NCI-H2081 (cell line): ENCODE measurements around the gene SMIM23.
"Not testable (repeated sequence)": the region's sequence is repeated elsewhere in the genome, so short reads cannot be mapped to it uniquely, and the experiment has no call there.

ENCODE experiments used
- DNase-seq, 2 experiments: peaks; one replicate each; lab custom pipeline; 2025; lab: John Stamatoyannopoulos, UW

SMIM23 gene

DNA sequence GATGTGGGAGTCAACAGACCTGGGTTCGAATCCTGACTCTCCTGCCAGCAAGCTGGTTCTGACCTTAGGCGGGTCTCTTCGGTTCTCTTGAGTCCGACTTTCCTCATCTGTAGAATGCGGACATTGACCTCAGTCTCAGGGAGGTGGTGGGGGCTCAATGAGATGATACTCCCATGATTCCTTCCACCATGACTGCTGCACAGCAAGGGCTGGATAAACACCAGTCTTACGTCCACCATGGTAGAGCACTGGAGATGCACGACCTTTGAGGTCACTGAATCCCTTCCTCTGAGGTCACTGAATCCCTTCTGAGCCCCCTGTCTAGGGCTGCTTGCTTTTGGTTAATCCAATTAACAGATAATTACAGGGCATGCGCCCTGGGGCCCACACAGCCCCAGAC lies 12.5 kb upstream of the SMIM23 start:
- no peak for DNase-seq

DNA sequence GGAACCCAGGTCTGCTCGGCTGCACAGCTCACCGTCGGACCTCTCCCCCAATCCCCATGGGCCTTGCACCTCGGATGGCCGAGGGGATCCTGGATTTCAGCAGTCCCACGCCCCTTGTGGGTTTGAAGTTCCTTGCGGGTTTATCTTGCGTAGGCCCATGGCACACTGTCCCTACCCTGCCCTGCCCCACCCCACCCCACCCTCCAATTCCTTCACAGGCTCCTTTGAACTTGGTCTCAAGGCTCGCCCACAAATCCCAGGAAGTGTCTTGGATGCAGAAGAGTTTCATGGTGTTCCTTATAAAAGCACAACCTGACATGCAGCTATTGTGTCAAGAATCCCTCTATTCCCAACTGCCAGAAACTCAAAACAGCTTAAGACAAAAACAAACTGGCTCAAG lies 11.2 kb upstream of the SMIM23 start:
- no peak for DNase-seq

DNA sequence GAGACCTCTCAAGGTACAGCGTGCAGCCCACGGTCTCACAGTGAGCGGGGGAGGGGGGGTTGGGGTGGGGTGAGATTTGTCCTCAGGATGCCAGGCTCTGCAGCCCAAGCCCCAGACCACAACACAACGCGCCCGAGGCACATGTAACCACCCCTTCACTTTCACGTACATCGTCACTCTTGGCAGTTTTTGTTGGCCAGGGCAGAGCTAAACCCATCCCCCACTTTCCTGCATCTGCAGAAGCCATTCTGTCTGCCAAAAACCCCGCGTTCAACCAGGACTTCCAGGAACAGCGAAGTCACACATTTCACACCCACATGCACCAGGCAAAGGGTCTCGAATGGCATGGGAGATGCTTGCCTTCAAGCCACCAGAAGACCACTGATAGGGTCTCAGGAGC lies 9.4 kb upstream of the SMIM23 start:
- no peak for DNase-seq

DNA sequence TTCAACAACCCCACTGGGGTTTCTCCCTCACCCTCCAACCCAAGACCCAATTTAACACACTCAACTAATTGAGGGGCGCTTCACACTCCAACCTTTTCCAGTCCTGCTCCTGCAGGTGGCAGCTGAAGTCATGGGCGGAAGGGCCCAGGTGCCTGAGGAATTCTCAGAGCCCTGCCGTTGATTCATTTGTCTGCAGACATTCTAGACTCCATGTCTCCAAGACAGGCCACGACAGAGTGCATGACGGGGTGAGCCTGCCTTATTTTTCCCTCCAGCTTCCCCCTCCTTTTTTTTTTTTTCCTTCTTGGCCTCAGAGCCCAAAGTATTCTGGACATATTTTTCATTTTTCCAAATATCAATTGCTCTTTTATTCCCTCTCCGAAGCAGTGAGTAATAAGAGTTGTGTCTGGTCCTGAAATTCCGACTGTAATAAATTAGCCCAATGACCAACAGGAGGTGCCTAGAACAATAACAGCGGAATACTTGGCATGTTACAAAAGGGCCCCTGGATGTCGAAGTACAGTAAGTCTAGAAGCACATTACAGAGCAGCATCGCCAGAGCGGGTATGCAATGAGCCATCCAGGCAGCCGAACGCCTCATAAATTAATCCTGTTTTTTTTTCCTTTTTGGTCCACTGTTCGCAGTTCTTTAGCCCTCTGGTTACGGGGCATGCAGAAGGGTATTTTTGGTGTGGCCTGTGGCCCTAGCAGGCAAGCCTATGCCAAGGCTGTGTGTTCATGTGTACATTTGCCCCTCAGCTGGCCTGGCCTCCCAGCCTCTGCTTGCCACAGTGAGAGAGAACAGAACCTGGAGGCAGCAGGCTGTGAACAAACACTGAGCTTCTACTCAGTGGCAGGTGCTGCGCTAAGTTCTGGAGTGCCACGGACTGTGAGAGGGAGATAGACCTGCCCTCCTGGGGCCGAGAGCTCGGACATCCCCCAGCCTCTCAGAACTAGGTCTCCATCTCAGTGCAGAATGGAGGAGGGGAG lies 8.6 kb upstream of the SMIM23 start:
- DNase-seq, result no peak

DNA sequence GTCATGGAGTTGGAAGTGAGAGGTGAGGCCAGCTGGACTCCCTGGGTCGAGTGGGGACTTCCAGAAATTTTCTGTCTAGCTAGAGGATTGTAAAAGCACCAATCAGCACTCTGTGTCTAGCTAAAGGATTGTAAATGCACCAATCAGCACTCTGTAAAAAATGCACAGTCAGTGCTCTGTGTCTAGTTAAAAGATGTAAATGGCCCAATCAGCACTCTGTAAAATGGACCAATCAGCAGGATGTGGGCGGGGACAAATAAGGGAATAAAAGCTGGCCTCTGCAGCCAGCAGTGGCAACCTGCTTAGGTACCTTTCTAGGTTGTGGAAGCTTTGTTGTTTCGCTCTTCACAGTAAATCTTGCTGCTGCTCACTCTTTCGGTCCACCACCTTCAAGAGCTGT lies 3.9 kb upstream of the SMIM23 start:
- not testable (repeated sequence) for DNase-seq

DNA sequence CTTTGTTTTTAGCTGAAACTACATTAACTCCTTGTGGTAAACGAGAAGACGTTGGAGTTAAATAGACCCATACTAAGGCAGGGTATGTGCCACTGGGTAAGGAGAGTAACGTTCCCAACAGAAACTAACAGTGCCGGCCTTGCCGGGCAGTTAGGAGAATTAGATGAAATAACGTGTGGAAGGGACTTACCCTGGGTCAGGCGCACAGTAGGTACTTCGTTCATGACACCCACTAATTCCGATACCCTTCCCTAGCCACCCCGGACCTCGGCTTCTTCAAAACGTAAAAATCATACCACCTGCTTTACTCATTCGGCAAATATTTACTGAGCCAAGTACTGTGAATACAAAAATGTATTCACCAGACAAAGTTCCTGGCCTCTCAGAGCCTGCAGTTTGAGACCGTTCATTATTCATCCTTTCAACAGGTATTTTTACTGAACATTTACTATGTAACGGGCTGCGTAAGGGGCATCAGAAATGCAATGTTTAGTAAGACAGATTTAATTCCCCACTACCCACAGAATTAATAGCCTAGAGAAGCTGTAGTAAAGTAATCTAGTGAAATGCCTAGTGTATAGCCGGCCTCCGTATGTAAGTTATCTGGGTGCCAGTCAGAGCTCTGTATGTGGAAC lies 3.2 kb upstream of the SMIM23 start:
- DNase-seq, result no peak

DNA sequence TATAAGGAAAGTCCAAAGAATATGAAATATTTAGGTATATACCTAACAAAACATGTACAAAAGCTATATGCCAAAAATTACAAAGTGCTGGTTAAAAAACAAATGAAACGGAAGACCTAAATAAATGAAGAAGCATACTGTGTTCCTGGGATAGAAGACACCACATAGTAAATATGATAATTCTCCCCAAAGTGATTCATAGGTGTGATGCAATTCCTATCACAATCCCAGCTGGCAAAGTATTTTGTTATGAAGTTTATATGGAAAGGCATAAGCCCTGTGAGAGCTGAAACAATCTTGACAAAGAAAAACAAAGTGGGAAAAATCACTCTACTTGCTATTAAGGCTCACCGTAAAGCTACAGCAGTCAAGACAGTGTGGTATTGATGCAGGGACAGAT lies 2.6 kb upstream of the SMIM23 start:
- no peak for DNase-seq

DNA sequence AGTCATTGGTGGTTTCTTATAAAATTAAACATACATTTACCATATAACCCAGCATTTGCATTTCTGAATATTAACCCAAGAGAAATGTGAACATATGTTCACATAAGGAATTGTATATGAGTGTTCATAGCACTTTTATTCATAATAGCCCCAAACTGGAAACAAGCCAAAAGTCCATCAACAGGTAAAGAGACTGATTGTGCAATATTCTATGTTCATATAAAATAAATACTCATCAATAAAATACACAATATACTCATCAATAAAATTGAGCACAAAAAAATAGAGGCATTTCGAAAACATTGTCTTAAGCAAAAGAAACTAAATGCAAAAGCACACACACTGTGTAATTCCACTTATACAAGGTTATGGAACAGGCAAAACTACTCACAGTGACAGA lies 3.7 kb downstream of the SMIM23 start:
- no peak for DNase-seq

DNA sequence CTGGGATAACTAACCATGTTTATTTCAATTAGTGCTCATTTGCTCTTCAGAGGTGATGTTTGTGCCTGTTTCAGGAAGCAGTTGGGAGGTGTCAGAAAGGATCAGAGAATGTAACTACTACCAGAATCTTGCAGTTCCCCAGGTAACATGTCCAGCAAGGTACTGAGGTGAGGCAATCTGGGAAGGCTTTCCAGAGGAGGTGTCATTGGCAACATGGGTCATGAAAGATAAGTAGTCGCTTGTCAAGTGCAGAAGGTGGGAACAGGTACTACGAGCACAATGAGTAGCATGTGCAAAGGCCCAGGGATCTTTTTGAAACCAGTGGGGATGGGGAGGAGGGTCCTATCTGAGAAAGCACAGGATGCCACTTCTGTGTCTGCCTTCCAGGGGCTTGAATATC lies 4.8 kb downstream of the SMIM23 start:
- no peak for DNase-seq

DNA sequence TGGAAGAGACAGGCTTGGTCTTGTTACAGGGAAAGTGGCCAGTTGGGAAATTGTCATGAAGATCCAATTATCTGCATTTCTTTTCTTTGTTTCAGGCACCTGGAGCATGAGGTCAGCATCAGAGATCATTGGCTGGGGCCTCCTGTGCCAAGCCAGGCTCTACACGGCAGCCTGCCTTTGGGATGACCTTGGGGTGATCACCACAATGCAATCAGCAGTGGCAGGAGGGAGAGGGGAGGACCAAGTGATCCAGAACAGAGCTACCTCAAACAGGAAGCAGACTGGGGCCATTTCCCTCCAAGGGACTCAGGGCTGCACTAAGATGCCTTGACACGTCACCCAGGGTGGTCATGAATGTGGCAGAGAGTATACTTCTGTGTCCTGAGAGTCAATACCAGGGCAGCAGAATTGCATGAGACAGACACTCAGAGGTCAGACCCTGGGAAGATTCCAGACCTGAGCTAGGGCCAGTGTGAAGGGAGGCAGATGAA lies 8.9 kb downstream of the SMIM23 start:
- DNase-seq, result no peak

DNA sequence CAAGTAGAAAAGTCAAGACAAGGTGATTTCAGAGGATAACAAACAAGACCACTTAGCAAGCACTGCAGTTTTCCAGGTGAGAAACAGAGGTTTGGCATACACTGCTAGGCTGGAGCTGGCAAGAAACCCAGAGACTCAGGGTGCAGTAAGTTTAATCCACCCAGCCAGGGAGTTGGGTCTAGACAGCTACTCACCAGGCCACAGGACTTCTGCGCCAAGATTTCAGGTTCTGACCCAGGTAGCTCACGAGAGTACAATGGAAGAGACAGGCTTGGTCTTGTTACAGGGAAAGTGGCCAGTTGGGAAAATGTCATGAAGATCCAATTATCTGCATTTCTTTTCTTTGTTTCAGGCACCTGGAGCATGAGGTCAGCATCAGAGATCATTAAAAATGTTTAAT lies 9.8 kb downstream of the SMIM23 start:
- DNase-seq, result no peak

DNA sequence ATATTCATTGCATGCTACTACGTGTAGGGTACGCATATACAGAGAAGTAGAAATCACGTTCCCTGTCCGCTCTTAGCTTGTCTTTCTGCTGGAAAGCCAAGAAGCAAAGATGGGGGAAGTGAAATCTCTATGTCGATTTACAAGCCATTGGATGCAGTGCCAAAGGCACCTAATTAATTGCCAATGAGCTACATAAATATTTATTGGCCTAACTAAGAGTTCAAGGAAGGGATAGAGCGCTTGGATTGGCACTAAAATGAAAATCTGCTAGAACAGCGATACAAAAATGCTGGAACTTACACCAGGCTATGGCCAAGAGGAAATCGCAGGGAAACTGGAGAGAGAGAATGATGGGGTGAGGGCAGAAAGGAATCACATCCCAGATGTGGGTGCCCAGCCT lies 10.8 kb downstream of the SMIM23 start:
- DNase-seq, result no peak

DNA sequence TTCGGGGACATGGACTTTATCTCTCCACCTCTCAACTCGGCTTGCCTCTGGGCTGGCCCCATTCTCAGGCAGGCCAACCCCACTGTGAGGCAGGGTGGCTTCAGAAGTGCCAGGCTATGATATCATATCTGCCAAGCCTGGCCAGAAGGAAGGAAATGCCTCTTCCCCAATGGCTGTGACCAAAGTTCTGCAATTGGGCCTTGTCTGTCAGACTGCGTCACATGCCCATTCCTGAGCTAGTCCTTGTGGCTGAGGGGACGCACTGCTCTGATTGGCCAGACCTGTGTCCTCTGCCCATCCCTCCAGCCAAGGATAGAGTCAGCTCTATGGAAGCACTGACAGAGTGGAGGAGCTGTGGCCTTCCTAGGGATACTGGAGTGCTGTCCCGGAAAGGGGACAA lies 11.9 kb downstream of the SMIM23 start:
- DNase-seq, result no peak

DNA sequence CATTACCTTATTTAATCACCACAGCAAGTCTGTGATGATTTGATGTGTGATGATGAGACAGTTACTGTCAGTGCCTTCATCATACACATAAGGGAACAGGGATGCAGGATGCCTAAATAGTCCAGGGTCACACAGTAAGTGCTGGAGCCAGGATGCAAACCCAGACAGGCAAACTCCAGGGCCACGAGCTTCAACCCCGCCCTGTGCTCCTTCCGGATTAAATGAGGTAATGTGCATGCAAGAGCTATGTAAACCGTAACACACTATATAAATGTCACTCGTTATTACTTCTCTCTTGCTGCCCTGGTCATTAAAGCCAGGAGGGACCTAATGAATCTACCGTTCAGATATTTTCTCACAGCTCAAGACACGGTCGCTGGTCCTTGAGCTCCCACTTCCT lies 12.8 kb downstream of the SMIM23 start:
- no peak for DNase-seq

DNA sequence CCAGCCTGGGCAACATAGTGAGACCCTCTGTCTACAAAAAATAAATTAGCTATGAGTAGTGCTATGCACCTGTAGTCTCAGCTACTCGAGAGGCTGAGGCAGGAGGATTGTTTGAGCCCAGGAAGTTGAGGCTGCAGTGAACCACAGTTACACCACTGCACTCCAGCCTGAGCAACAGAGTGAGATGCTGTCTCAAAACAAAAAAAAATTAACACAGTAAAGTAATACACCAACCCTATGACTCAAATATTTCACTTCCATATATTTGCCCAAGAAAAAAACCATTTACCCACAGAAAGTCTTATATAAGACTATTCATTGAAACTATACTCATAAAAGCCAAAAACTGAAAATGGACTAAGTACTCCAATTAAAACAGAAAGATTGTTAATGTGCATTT lies 16.2 kb downstream of the SMIM23 start:
- no peak for DNase-seq

DNA sequence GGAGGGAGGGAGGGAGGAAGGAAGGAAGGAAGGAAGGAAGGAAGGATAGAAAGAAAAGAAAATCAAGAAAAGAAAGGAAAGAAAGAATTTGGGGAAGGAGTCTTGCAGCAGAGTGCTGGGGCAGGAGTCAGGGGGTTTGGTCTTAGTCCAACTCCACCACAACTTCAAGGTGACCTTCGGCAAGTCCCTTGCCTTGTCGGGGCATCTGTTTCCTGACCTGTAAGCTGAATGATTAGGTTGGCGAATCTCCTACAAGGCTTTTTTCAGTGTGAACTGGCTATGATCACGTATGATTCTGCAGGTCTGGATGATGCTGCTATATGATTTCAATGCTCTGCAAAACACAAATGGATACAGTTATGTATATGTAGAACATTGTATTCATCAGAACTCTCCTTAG lies 20.1 kb downstream of the SMIM23 start:
- DNase-seq, result no peak

DNA sequence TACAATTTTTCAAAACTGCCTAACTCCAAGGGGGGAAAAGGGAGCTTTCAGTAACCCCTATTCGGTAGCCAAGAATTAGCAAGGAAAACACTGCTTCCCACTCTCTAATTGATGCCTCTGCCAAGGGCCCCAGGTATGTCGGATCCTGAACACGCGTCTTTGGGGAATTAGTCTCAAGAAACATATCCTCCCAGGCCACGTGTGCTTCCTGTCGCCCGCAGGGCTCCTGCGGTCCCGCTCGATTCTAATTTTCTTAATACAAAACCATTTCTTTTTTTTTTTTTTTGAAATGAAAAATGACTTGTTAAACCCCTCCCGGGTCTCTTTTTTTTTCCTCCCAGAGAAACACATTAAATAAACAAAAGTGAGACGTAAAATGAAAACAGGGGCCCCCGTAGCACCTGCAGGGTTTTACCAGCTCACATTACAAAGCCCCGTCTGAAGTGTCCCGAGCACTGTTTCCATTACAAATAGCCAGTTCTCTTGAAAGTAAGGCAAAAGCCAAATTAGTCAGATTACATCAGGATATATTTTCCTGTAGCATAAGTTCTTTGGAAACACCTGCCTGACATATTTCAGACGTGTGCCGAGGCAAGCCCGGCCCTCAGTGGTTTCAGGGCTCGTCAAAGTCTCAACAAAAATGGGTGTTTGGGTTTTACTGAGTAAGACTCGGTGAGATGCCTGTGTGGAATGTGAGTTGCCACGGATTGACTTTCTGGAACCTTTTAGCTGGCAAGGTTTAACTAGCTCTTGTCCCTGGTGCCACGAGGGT lies 21.5 kb downstream of the SMIM23 start:
- DNase-seq, result no peak

DNA sequence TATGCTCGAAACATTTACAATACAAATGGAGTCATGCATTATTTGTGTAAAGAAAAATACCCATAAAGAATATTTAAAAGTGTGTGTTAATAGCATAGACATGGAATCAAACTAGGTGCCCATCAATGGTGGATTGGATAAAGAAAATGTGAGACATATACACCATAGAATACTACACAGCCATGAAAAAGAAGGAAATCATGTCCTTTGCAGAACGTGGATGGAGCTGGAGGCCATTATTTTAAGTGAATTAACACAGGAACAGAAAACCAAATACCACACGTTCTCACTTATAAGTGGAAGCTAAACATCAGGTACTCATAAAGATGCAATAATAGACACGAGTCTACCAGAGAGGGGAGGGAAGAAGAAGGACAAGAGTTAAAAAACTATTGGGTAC lies 22.8 kb downstream of the SMIM23 start:
- DNase-seq, result no peak

DNA sequence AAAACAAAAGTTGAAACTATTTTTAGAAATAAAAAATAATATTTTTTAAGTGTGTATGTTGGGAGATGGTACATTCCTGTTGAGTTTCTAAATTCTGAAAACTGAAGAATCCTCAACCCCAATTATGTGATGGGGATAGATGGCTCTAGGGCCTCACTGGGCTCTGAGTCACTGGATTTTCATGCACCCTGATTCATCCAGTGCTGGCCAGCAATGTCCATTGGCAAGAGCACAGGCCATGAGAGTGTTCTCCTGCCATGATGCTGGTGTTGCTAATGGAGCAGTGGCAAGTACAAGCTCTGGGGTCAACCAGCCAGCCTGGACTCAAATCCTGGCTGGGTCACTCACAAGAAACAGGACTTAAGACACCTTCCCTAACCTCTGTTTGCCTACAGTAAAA lies 23.3 kb downstream of the SMIM23 start:
- DNase-seq, result no peak

DNA sequence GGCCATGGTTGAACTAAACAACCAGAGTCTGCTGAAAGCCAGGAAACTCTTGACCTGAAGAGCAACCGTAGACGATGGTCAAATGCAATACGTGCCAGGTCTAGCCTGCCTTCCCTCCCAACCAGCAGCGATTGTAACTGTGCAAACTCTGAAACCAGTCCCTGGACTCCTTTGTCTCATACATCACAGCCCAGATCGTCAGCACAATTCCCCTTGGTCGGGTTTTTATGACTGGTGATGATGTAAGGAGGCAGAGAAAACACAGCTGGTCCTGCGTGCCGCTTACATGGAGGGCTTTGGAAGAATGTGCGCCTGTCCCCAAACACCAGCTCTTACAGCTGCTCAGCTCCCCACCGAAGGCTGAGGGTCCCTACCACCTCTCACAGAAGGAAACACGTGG lies 24.6 kb downstream of the SMIM23 start:
- DNase-seq, result no peak

DNA sequence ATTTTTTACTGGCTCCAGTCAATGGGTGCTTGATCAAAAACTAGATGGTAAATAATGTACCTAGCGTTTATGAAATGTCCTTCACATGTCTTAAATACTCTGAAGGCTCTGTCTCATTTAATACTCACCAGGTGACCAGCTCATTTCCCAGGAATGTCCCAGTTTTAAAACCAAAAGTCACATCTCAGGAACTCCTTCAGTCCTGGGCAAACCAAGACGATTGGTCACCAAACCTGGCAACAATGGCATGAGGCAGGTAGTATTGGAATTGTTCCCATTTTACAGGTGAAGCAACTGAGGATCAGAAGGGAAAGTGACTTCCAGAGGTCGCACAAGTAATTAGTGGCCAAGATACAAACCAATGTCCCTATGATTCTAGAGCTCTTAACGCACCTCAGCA lies 27.7 kb downstream of the SMIM23 start:
- no peak for DNase-seq

DNA sequence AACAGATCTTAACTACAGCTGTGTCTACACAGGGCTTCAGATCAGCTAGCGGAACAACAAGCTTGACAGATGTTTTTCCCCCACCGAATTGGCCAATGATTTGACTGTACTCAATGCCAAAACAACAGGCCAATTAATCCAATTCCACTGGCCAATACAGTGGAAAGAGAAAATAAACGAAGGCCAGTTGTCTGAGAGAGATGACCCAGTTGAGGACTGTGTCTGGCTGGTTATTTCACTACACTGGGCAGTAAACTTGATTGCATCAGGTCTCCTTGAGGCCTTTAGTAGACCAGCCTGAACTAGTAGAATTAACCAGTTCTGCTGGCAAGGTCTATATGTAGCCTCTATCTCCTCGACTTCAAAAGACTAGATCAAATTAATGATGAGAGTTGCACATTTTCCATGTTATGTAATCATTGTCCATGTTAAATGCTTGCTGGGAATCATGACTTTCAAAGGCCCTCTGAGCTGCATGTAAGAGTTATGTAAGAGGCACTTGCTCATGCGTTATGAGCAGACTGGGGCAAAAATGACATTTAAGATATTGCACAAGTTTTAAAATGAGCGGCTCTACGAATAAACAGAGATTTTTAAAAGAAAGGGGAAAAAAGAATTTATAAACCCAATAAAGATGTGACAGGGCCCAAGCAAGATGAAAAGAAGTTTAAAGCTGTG lies 28.3 kb downstream of the SMIM23 start:
- DNase-seq, result no peak
